HG02759 (cell line): ENCODE data around the gene KIF1A.
"Not testable (repeated sequence)": the region's sequence is repeated elsewhere in the genome, so short reads cannot be mapped to it uniquely, and the experiment has no call there.

Experiments
- ATAC-seq: cut with Tn5 transposase; IDR thresholded peaks from one replicate; pipeline ENCODE4 v1.9.1; 2021; ENCODE audit warnings: mild to moderate bottlenecking, moderate library complexity; ENCODE audit not compliant: unreplicated experiment

Gene KIF1A

GRCh38 chr2:240689975-240690374 lies 130.0 kb downstream of the KIF1A start:
- no peak for ATAC-seq

DNA sequence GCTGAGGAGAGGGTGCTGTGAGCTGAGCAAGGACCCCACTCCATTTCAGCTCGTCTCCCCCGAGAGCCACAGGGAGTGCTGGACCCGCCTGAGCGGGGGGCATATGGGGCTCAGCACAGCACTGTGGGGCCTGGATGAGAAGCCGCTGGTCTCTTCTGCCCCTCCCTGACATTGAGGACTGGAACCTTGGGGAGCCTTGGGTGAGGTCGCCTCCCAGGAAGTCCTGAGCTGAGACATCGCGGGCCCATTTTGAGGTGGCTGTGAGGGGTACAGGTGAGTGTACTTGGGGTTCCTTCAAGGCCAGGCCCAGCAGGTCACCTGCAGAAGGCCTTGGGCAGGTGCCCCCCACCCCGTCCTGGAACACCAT lies 131.5 kb downstream of the KIF1A start:
- ATAC-seq, result no peak

DNA sequence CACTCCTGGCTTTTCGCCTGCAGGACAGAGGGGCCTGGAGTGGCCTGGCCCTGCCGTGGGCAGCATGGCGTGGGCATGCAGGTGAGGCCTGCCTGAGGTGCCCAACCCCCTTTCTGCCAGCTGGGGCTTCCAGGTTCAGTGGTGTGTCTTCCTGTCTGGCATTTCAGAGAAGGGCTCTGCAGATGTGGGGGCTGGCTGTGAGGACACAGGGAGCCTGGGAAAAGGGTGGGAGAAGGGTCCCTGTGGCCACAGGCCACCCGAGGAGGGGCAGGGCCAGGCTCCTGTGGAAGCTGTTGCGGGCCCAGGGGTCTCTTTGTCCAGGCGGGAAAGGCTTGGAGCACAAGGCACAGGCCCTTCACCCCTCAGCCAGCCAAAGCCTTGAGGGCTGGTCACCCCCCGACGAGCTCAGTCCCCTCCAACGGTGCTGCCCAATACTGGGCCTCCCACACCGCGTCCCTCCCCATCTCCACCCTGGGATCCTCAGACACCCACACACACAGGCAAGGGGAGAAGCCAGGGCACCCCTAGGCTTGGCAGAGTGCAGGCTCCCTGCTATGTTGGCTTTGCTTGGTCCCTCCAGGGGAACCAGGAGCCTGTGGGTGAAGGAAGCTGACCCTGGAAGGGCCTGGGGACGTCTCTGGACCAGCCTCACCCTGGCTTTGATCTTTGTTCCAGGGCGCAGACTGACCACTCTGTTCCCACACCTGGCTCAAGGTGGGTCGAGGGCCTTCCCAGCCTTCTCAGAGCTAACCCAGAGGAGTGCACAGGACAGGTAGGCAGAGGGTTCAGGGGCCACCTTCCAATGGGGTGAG lies 132.1 kb downstream of the KIF1A start:
- no peak for ATAC-seq

DNA sequence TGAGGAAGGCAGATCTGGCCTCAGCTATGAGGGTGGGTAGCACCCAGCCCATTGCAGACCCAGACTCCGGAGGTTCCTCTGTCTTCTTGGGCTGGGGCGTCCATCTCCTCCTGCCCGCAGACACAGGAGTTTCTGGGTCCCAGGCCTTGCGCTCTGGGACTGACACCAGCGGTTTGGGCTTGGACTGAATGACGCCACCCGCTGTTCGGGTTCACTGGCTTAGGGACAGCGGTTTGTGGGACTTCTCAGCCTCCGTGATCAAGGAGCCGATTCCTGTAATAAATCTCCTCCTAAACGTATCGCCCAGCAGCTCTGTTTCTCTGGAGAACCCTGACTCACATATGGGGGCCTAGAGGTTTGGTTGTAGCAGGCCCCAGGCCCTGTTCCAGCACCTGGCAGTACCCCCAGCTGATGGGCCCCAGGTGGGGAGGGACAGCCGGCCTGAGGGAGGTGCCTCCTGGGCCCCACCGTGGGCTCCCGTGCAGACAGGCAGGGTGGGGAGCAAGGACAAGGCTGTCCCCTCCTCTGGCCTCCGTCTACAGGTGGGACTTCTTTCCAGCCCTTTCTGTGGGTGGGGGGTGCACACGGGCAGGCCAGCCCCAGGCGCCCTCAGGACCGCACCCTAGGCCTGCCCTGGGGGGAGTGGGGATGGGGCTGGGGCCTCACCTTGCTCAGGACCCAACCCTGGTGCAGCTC lies 132.8 kb downstream of the KIF1A start:
- ATAC-seq, result no peak

GRCh38 chr2:240686460-240686859 lies 133.6 kb downstream of the KIF1A start:
- no peak for ATAC-seq

- ATAC-seq, result no peak
These were observed 134.1 kb downstream of the KIF1A start for GRCh38 chr2:240685771-240686371.

DNA sequence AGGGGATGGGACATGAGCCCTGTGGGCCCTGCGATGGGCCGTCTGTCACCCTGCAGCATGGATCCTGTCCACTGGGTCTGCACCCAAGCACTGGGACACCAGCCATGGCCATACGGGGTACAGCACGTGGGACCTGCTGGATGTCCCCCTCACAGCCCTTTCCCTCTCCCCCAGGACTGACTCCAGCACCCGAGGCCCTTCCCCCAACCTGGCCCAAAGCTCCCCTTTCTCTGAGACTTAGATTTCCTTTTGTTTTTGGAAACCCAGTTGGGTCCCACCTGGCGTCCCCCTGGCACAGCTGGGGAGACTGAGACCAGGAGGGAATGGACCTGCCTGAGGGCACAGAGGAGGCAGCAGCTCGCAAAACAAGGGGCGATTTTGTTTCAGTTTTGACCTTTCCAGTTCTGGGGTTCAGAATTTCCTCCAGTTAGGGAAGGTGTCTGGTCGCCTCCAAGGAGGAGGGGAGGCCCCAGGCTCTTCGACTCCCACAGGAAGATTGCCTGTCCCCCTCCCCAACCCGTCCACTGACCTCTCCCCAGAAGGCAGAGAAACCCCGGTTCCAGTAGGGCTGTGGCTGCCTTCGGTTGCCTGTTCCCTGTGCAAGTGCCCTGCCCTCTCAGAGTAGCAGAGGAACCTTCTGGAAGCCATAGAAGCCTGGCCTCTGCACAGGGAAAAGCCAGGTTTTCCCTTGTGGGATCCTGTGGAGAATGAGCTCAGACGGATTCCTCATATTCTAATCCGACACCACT lies 135.9 kb downstream of the KIF1A start:
- not testable (repeated sequence) for ATAC-seq

DNA sequence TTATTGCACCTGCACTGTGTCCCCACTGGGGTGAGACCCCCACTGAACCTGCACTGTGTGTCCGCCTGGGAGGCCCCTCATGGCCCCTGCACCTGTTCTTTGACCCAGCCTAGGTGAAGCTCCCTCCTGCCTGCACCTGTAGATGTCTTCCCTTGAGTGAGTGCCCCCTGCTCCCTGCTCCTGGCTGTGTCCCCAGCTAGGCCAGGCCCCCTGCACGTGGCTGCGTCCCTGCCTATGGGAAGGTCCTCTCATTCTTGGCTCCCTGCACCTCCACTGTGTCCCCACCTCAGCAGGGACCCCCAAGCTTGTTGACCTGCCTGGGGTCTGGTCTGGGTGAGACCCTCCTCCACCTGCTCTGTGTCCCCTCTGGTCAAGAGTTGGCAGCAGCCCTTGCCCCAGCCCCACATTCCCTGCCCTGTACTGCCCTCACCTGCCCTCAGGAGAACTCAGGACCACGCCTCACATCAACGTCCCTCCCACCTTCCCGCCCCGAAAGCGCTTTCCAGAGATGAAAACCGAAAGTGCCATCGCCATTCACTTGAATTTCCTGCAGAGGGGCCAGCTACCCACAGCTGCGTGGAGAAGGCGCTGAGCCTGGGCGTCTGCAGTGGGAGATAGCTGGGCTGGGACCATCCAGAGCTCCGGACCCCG lies 136.6 kb downstream of the KIF1A start:
- ATAC-seq, result not testable (repeated sequence)

GRCh38 chr2:240682431-240683224 lies 137.4 kb downstream of the KIF1A start, which contains the start of gene AQP12B:
AQP12B (minus strand) TSS chr2:240682885; CDS start chr2:240682837, 48 bp downstream.
- ATAC-seq, result not testable (repeated sequence)

GRCh38 chr2:240680185-240680584 lies 139.8 kb downstream of the KIF1A start:
- ATAC-seq, result not testable (repeated sequence)

- not testable (repeated sequence) for ATAC-seq
These were observed 141.1 kb downstream of the KIF1A start for GRCh38 chr2:240678909-240679308.

DNA sequence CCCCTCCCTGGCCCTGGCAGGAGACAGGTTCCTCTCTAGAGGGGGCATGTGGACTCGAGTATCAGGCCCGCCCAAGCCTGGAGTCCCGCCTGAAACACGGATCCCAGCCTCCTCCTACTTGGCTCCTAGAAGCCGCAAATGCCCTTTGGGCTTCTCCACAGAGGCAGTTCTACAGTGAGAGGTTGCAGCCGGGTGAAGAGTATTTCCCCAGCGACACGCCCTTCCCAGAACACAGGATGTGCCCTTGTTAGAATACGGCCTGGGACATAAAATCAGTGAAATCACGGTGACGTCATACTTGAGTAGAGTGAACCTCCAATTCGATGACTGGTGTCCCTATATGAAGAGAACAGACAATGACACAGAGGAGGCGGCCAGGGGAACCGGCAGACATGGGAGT lies 142.0 kb downstream of the KIF1A start:
- ATAC-seq, result not testable (repeated sequence)

DNA sequence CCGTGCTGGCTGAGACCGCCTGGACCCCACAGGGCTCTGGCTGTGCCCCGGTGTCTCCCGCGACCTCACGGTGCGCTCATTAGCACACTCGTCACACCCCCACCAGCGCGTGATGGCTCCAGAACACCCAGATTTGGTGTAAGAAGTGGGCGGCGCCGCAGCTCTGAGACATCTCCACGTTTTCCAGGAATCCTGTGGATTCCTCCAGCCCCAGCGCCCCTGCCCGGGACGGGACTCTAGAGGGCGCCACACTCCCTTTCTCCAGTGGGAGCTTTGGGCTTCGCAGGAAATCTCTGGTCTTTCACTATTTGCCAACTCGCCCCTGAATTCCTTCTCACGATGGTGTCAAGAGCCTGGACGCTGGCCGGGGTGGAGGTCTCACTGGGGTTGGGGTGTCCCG lies 144.7 kb downstream of the KIF1A start:
- not testable (repeated sequence) for ATAC-seq

DNA sequence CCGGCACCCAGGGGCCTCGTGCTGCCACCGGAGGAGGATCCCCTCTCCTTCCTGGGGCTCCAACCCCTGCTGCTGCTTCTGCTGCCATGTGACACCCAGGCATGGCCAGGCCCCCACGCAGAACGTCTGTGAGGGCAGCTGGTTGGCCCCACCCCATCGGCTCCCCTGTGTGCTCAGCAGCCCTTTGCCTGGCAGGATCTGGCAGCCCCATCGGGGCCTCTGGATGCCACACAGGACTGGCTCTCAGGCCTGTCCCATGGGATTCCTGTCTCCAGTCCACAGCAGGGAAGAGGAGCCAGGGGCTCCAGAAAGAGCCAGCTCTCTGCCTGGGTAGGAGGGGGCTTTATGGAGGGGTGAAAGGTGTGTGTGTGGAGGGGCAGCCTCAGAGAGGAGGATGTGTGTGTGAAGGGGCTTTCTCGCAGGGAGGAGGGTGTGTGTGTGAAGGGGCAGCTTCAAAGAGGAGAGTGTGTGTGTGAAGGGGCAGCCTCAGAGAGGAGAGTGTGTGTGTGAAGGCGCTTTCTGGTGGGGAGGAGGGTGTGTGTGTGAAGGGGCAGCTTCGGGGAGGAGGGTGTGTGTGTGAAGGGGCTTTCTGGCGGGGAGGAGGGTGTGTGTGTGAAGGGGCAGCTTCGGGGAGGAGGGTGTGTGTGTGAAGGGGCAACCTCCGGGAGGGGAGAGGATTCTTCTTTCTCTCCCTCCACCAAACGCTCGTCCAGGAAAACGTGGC lies 145.4 kb downstream of the KIF1A start:
- not testable (repeated sequence) for ATAC-seq

DNA sequence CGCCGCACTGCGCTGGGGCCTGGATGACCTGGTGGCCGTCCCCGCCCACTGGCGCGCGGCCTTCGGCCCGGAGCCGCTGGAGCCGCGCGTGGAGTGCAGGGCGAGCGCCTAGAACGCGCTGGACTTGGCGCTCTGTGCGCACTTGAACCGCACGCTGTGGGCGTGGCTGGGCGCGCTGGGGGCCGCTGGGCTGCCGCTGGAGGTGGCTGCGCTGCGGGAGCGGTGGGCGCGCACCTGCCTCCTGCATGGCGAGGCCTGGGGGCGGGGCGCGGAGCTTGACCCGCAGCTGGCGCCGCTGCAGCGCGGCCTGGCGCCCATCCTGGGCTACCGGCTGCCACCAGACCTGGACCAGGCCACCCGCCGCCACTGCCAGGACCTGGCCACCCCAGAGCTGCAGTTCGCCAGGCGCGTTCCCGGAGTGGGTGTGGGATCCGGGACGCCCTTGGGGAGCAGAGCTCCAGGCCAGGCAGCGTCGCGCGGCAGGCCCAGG lies 147.3 kb downstream of the KIF1A start:
- ATAC-seq, result no peak

DNA sequence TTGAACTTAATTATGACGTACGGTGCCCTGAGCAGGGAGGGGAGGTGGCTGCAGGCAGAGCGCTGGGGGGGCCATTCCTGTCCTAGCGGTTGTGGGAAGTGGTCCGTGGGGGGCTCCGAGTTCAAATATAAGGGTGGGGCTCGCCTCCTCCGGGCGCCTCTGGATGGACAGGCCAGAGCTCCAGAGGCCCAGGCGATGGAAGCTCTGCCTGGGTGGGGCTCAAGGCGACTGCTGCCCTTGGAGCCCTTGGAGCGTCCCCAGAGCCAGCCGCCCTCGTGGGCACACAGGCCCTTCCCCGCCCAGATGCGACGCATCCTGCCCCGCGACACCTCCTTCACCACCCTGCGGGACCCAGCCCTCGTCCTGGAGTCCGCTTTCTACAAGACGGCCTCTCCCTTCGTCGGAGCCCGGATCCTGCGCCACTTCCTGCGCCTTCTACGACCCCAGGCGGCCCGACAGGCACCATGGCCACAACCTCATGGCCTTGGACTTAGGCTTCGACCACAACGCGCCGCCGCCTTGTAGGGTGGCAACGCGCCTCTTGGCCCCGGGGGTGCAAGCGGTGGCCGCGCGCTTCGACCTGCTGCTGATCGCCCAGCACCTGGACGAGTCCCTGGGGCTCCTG lies 147.8 kb downstream of the KIF1A start:
- ATAC-seq, result no peak

DNA sequence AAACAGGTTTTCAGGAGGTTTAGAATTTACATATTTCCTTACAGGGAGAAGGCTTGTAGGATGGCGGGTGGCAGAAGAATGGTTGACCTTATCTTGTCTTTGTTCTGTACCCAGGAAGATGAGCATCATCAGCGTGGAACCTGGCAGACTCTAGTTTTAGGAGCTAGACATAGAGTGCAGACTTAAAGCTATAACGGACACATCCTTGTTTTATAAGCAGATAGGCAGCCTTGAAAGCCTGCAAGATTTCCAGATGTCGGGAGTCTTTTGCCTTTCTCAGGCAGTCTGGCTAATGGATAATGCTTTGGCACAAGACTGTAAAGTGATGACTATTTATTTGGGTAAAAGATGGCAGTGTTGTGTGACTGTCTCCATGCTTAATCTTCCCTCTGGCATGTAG lies 149.1 kb downstream of the KIF1A start:
- ATAC-seq, result no peak

- ATAC-seq, result no peak
These were observed 149.6 kb downstream of the KIF1A start for GRCh38 chr2:240670402-240670801.
